K562 (cell line): ENCODE measurements around the gene NAT14.

Experiments
- ARID2 ChIP-seq: fragments of 450-650 bp; IDR thresholded peaks from 2 replicates; pipeline ENCODE4 v1.6.1; 2017; ENCODE audit warnings: antibody characterized with exemption, mild to moderate bottlenecking
- CHD4 ChIP-seq: fragments of 200-600 bp; sonication (generic); IDR thresholded peaks from 3 replicates; pipeline ENCODE4 v1.6.1; 2012; ENCODE audit warnings: low read depth, mild to moderate bottlenecking, mixed read lengths, low read length, inconsistent platforms; ENCODE audit not compliant: insufficient read depth, insufficient replicate concordance, poor library complexity, severe bottlenecking
- CREM ChIP-seq: IDR thresholded peaks from 2 replicates; pipeline ENCODE4 v1.6.1; 2014; ENCODE audit warnings: antibody characterized with exemption, low read depth
- EZH2 ChIP-seq: IDR thresholded peaks from 2 replicates; pipeline ENCODE4 v1.6.1; 2012; ENCODE audit warnings: low read depth, mild to moderate bottlenecking, inconsistent platforms, low read length, borderline replicate concordance
- JUN ChIP-seq, 2 experiments: sonication (generic) in 1 of 2; formaldehyde crosslinking in 1 of 2; IDR thresholded peaks; 2 replicates each; pipeline versions ENCODE4 v1.6.1 to v1.8.0; 2012 to 2022; ENCODE audit warnings: borderline replicate concordance in 2 of 2, mild to moderate bottlenecking in 2 of 2, improper control_type of control experiment in 1 of 2, low read depth in 1 of 2, low read length in 1 of 2, missing genetic modification reagents in 1 of 2
- POLR2A ChIP-seq: fragments of 450-650 bp; conservative IDR thresholded peaks from 2 replicates; pipeline ENCODE4 v1.6.1; 2016
- RCOR1 ChIP-seq, 2 experiments: IDR thresholded peaks; 2 replicates each; pipeline ENCODE4 v1.6.1; 2012; ENCODE audit warnings: low read depth in 2 of 2, low read length in 2 of 2, borderline replicate concordance in 1 of 2, improper control_type of control experiment in 1 of 2
- ZNF77 ChIP-seq: fragments of 250-450 bp; sonication (Bioruptor Pico); IDR thresholded peaks from 2 replicates; pipeline ENCODE4 v1.5.0; 2020
- TF ChIP-seq, protein P1 (sequence below): fragments of 450-650 bp; formaldehyde crosslinking; IDR thresholded peaks from 2 replicates; pipeline ENCODE4 v1.4.0; 2022; ENCODE audit warnings: missing genetic modification characterization
- TF ChIP-seq, protein P2 (sequence below): sonication (generic); formaldehyde crosslinking; IDR thresholded peaks from 2 replicates; pipeline ENCODE4 v1.8.1; 2023; ENCODE audit warnings: mild to moderate bottlenecking, missing genetic modification reagents
- TF ChIP-seq, protein P3 (sequence below): sonication (generic); formaldehyde crosslinking; IDR thresholded peaks from 2 replicates; pipeline ENCODE4 v1.8.1; 2022; ENCODE audit warnings: missing genetic modification reagents
- TF ChIP-seq, protein P4 (sequence below), 3 experiments: IDR thresholded peaks in 2 of 3; conservative IDR thresholded peaks in 1 of 3; 2 replicates each; pipeline ENCODE4 v1.5.1; 2011 to 2012; ENCODE audit warnings: low read length in 3 of 3, mild to moderate bottlenecking in 3 of 3, control low read depth in 2 of 3, improper control_type of control experiment in 1 of 3, inconsistent platforms in 1 of 3, low read depth in 1 of 3, mixed read lengths in 1 of 3, moderate library complexity in 1 of 3; ENCODE audit not compliant: insufficient read depth in 2 of 3

DNA sequence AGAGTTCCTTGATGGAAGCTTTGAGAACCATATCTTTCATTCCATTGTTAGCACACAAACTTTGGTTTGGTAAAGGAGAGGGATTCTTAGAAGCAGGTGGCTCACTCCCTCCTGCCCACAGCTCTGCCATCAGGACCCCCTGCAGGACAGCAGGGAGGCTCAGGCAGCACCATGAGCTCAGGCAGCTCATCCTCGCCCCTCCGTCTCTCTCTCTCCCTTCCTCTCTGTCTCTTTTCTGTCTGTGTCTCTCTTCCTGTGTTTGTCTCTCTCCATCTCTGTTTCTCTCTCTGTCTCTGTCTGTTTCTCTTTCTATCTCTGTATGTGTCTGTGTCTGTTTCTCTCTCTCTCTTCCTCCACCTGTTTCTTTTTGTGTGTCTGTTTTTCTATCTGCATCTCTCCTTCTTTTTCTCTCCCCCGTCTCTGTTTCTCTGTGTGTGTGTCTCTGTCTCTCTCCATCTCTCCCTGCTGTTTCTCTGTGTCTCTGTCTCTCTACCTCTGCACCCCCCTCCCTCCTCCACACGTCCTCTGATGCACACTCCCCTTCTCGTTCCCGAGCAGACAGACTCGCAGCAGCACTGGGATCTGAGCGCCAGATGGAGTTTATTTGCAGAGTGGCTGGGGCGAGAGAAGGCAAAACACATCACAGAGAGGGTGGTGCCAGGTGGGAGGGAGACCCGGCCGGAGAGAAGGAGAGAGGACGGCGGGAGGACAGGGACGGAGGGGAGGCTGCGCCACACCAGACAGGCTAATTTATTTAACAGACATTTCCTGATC, 43.2 kb downstream of the NAT14 start:
- TF ChIP-seq POLR2A (no peak), ARID2 (no peak), CREM (no peak), RCOR1 (IDR thresholded peaks at IDR 0.05; ENCODE audit: borderline replicate concordance in 1 of 2, low read depth in 2 of 2, low read length in 2 of 2) (no peak), CHD4 (no peak), EZH2 (no peak), JUN (IDR thresholded peaks at IDR 0.05; ENCODE audit: borderline replicate concordance, low read depth, low read length) (no peak), JUN (CRISPR knock-in tag; IDR thresholded peaks at IDR 0.05; ENCODE audit: borderline replicate concordance) (no peak), ZNF77 (CRISPR knock-in tag) (no peak)
- TF ChIP-seq, protein P1, sequence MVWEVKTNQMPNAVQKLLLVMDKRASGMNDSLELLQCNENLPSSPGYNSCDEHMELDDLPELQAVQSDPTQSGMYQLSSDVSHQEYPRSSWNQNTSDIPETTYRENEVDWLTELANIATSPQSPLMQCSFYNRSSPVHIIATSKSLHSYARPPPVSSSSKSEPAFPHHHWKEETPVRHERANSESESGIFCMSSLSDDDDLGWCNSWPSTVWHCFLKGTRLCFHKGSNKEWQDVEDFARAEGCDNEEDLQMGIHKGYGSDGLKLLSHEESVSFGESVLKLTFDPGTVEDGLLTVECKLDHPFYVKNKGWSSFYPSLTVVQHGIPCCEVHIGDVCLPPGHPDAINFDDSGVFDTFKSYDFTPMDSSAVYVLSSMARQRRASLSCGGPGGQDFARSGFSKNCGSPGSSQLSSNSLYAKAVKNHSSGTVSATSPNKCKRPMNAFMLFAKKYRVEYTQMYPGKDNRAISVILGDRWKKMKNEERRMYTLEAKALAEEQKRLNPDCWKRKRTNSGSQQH (CRISPR knock-in tag), result no peak
- TF ChIP-seq, protein P2, sequence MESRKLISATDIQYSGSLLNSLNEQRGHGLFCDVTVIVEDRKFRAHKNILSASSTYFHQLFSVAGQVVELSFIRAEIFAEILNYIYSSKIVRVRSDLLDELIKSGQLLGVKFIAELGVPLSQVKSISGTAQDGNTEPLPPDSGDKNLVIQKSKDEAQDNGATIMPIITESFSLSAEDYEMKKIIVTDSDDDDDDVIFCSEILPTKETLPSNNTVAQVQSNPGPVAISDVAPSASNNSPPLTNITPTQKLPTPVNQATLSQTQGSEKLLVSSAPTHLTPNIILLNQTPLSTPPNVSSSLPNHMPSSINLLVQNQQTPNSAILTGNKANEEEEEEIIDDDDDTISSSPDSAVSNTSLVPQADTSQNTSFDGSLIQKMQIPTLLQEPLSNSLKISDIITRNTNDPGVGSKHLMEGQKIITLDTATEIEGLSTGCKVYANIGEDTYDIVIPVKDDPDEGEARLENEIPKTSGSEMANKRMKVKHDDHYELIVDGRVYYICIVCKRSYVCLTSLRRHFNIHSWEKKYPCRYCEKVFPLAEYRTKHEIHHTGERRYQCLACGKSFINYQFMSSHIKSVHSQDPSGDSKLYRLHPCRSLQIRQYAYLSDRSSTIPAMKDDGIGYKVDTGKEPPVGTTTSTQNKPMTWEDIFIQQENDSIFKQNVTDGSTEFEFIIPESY (CRISPR knock-in tag), result no peak
- TF ChIP-seq, protein P3, sequence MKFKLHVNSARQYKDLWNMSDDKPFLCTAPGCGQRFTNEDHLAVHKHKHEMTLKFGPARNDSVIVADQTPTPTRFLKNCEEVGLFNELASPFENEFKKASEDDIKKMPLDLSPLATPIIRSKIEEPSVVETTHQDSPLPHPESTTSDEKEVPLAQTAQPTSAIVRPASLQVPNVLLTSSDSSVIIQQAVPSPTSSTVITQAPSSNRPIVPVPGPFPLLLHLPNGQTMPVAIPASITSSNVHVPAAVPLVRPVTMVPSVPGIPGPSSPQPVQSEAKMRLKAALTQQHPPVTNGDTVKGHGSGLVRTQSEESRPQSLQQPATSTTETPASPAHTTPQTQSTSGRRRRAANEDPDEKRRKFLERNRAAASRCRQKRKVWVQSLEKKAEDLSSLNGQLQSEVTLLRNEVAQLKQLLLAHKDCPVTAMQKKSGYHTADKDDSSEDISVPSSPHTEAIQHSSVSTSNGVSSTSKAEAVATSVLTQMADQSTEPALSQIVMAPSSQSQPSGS (CRISPR knock-in tag), result no peak
- TF ChIP-seq, protein P4, sequence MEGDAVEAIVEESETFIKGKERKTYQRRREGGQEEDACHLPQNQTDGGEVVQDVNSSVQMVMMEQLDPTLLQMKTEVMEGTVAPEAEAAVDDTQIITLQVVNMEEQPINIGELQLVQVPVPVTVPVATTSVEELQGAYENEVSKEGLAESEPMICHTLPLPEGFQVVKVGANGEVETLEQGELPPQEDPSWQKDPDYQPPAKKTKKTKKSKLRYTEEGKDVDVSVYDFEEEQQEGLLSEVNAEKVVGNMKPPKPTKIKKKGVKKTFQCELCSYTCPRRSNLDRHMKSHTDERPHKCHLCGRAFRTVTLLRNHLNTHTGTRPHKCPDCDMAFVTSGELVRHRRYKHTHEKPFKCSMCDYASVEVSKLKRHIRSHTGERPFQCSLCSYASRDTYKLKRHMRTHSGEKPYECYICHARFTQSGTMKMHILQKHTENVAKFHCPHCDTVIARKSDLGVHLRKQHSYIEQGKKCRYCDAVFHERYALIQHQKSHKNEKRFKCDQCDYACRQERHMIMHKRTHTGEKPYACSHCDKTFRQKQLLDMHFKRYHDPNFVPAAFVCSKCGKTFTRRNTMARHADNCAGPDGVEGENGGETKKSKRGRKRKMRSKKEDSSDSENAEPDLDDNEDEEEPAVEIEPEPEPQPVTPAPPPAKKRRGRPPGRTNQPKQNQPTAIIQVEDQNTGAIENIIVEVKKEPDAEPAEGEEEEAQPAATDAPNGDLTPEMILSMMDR (IDR thresholded peaks at IDR 0.05 in 2 of 3, conservative IDR thresholded peaks at IDR 0.05 in 1 of 3; ENCODE audit: insufficient read depth in 2 of 3, low read depth in 1 of 3, low read length in 3 of 3), result no peak
